Kidney glomerular epithelial cell (primary cell): ENCODE results near the gene CFAP45.

Experiments
- DNase-seq: peaks from one replicate; lab custom pipeline; 2025; lab: John Stamatoyannopoulos, UW

Gene CFAP45

DNA sequence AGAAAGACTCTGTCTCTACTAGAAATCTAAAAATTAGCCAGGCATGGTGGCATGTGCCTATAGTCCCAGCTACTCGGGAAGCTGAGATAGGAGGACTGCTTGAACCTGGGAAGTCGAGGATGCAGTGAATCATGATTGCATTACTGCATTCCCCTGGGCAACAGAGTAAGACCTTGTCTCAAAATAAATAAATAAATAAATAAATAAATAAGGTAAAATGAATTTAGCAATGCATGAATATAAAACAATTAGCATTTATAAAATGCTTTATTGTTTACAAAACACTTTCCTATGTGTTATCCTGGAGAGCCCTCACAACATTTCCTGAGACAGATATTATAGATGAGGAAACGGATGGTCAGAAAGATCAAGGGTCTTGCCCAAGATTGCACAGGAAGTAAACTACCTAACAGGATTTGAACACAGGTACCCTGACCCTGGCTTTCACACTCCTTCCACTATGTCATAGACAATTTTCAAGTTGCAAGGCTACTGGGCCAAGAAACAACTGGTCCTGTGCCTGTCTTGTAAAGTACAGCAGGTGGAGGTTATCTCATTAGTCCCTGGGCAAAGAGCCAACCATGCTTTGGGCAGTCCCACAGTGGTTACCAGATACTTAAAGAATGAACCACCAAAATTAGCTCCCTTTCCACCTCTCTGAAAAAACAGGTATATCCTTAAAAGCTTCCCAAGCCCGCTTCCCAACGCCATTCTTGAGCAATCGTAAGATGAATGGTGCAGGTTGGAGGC, 22.1 kb downstream of the CFAP45 start:
- DNase-seq: no peak

DNA sequence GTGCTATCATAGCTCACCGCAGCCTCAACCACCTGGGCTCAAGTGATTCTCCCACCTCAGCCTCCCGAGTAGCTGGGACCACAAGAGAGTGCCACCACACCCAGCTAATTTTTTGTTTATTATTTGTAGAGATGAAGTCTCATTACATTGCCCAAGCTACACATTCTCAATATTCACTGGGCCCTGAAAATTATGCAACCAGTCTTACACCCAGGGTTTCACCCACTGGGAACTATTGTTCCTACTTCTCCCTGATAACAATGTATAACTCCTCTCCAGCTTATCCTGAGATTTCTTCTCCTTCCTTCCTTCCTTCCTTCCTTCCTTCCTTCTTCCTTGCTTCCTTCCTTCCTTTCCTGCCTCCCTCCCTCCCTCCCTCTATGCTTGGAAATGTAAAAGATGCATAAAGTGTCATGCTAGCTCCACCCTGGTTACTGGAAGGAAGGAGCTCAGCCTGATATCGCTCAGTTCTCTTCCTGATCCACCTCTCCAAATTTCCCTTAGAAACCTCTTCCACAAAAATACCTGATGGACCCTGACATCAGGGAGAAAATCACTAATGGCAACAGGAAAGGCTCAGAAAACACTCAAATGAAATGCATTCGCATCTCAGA, 26.3 kb downstream of the CFAP45 start:
- no peak for DNase-seq

DNA sequence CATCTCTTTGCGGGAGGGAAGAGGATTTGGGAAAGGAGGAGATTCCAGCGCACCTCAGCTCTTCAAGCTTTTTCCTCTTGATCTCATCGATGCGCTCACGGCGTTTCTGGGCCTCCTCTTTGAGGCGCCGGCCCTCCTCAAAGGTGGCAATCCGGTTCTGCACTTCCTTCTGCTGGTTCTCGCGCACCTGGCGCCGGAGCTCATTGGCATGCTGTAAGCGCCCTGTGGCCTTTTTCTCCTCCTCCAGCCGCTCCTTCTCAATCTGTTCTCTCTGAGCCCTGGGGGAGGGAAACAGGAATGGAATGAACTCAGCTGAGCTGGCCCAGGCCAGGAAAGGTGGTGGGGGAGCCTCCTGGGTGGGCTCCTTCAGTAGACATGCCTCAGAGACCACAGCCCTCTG, 27.1 kb downstream of the CFAP45 start:
- no peak for DNase-seq

DNA sequence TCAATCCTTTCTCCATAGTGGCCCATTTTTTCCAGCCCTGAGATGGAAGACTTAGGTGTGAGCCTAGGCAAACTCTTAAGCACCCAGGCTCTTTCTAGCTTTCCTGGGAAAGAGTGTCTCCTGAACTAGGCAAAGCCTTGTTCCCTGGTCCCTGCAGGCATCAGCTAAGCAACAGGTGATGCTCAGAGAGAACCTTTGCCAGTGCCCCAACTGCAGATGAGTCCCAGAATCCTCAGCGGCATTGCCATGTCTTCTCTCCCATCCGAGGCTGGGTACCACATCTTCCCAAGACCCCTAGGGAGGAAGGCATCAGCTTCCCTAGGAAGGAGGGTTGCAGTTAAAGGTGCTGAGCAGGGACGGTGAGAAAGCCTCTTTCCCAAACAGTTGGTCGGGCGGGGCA, 29.3 kb downstream of the CFAP45 start:
- DNase-seq: no peak

DNA sequence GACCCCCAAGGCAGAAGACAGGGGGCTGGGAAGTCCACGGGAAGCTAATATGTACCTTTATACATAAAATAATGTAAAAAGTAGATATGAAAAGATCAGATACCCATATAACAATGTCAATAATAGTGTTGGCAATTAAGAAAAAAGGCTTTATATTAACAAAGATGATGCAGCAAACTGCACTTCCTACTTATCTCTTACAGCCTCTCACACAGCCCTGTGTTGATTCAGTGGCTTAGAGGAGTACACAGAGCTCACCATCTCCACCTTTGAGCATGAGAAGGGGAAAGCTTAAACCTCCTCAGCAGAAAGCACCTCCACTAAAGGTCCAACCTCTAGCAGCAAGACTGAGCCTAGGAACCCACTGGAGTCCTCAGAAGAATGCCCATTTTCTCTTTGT, 30.4 kb downstream of the CFAP45 start:
- no peak for DNase-seq

DNA sequence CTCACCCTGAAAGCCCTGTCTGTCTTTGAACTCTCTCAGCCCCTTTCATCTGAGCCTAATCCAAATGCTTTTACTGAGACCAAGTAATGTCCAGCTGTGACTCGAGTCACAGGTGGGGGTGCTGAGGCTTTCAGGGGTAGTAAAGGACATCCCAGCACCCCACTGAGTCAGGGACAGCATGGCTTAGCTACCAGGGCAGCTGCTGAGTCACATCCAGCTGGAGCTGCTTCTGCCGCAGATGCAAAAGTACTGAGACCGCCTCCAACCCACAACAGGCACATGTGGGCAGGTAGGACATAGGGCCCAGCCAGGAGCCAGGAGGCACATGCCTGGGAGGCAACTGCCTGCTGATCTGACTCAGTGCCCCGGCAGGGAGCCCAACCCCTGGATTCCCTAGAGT, 30.8 kb downstream of the CFAP45 start:
- peak; percentile 57 for DNase-seq

DNA sequence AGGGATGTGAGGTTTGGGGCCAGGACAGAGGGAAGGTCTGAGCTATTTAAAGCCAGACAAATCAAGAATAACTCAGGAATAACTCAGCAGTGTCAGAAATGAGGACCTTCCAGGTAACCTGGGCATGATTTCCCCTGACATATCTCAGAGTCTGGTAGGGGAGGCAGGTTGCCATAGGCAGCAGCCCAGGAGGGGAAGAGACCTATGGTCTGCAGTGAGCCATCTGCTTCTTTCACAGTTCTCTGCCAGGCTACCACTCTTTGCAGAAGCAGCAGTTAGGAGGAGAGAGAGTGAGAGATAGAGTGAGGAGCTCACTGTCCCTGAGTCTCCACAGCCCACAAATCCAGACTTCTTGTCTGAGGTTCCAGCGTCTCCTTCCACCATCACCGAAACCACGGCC, 31.2 kb downstream of the CFAP45 start:
- no peak for DNase-seq

DNA sequence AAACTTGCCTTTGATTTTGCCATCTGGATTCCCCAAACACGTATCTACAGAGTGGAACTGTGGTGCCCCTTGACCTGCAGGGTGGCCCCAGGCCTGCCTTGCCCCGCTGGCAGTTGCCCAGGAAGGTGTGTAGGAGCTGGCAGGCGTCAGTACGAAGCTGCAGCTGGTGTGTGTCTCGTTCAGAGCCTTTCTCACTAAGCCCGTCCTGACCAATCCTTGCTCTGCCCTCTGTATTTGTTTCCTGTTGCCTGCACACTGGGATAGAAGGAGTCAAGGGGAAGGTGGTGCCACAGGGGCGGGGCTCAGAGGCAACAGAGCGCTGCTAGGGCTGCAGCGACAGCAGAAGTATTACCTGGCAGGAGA, 32.3 kb downstream of the CFAP45 start:
- peak; percentile 45 for DNase-seq

DNA sequence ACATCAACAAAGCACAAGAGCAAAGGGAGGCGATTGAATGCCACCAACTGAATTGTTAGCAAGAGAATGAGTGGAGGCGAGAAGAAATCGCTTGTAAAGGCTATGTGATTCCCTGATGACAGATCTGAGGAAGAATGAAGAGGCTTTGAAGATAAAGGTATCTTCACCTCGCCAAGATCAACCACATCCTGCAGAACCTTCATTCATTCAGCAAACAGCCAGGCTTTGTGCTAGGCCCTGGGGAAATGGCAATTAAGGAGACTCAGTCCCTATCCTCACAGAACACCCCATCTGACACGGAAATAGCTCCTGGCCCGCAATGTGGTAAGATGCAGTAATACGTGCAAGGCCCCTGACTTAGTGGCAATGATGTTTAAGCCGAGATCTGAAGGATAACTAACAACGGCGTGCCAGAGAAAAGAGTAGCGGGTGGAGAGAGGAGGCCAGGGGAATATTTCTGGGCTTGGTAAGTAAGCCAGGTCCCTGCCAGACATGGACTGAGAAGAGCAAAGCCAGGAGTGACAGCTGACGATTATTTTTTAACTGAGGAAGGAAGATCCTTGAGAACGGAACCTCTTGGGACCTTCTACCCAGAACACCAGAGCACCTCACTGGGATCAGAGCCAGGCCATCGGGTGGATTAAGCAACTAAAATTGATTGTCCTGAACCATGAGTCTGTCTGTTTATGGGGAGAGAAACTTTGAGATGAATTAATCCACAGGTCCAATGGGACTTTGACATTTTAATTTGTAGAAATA, 32.9 kb downstream of the CFAP45 start:
- no peak for DNase-seq

DNA sequence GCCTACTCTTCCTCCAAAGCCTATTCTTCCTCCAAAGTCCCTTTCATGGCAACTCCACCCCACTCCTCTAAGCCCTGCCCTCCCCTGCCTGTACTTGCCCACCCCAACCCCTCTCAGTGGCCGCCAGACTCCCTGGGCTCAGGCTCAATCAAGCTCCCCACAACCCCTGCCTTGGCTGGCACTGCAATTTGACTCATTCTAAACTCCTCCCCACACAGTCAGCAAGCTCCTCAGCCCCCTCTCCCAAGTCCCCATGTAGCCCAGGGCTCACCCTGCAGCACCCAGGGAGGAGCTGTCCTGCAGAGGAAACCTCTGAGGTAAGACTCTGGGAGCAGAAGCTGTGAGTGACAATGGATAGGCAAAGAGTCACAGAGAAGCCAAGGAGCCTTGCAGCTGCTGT, 33.9 kb downstream of the CFAP45 start:
- no peak for DNase-seq

DNA sequence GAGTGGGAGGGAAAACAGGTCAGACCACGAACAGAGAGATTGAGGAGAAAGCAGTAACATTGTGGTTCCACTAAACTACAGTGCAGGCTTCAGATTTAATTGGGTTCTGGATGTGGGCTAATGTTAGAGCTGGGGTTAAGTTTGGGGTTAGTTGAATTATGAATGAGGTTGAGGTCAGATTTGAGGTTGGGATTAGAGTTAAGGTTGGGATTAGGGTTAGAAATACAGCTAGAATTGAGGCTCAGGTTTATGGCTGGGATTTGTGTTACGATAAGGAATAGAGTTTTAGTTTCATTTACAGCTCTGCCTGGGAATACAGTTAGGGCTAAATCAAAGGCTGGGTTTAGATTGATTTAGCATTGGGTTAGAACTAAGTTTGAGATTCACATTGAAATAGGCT, 35.7 kb downstream of the CFAP45 start:
- DNase-seq: no peak

DNA sequence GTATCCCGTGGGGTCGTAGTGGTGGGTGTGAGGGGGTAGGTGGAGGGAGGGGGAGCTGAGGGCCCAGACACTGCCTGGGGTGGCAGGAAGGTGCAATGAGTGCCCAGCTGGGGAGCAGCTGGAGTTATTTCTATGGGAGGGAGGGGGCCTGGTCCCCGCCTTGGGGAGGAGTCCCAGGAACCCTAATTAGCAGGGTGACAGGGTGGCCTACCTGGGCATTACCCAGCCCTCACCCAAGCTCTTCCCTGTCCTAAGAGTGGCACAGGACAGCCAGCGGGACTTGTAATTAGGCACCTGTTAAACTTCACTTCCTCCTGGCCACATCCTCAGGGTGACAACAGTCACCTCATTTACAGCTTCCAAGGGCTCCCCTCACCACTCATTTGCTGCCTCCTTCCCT, 37.4 kb downstream of the CFAP45 start, which contains the start of gene VSIG8:
TSS of gene VSIG8 (minus strand) at position 101 of the 400 bp plus-strand sequence. CDS start 136 bp downstream, outside the sequence.
- no peak for DNase-seq

DNA sequence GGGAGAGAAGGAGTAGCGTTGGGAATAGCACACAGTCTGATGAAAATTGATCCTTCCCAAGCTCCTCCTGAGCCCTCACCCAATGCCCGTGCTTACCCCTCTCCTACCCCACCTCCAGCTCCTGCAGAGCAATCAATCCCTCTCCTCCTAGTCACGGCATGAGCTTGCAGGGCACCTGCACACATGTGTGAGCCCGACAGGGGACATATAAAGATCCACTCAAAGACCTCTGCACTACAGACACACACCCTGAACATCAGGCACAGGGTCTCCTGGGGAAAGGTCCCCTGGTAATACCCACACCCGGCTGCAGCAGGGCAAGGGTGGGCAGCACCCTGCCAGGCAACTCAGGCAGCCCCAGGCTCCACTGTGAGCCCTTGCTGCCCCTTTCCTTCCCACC, 37.9 kb downstream of the CFAP45 start:
- no peak for DNase-seq

DNA sequence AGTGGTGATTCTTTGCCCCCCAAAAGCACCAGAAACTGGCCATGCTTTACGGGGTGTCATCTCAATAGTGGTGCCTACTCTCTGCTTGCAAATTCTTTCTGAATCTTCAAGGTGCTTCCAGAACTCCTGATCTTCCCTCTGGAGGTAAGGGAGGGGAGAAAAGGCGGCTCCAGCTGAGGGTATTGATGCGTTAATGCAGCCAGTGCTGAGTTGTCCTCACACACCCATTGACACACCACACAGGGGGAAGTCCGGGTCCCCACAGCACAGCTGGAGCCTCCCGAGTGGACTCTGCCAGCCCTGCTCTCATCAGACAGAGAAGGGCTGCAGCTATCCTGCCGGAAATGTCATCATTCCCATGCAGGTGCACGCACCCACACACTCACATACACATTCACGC, 38.7 kb downstream of the CFAP45 start:
- no peak for DNase-seq

DNA sequence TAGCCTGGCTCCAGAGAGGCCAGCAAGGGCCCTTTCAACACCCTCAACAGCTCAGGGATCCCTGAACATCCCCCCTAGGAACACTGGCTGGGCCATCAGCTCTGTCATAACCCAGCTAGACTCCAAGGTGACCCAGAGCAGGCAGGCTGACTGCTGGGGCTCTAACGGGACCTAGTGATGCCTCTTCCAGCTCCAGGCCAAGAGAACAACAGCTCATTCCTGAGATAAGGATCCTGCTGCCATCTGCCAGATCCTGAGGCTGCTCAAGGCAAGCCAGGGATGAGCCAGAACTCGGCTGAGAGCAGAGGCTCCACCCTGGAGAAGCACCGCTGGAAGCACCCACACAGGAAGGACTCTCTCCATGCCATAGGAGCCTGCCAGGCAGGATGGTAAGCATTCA, 39.5 kb downstream of the CFAP45 start:
- DNase-seq: no peak

DNA sequence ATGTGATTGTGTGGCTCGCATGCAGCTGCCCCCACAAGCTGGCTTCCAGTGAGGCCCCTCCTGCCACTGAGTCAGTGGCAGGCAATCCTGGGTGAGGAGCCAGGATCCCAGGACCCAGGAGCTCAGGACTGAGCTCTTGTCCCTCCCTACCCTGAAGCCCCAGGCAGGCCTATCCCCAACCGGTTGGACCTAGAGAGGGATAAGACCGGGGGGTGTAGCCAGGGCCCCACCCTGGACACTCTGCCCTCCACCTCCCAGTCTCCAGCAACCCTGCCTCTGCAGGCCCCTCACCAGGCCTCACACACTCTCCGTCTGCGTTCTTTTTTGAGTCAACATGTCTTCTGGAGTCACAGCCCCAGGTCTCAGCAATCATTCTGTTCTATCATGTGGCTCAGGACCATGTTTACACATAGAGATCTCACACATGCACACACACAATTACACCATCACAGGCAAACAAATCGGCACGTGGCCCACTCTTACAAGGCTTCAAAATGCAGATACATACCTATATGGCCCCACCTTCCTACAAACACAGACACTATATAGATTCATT, 40.1 kb downstream of the CFAP45 start:
- DNase-seq: no peak

DNA sequence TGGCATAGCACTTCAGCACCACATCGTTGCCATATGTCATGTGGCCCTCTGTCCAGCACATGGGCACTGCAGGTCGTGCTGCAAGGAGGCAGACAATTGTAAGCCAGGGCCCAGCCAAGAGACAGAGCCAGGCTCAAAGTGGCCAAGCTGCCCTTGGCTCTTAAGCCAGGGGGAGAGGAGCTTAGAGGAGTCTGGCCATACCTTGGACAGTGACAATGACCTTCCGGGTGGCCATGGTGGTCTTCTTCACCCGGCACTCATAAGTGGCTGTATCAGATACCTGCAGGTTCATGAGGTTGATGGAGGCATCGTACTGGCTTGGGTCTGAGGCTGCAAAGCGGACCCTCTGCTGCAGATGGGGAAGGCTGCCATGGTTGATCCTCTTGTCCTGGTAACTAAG, 42.1 kb downstream of the CFAP45 start:
- no peak for DNase-seq

DNA sequence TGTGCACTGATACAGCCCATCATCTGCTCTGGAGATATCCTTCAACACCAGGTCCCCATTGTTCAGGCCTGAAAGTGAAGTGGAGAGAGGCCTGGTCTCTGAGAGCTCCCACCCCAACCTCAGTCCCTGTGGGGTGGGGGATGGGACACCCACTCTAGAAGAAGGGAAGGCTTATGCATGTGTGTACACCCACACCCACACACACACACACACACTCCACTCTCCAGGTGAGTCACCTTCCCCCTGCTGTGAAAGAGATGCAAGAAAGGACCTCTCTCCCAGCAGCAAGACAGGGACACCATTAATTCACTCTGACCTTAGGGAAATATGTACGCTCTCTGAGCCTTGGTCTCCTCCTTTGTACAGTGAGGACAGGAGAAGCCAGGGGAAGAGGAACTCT, 43.4 kb downstream of the CFAP45 start:
- no peak for DNase-seq

DNA sequence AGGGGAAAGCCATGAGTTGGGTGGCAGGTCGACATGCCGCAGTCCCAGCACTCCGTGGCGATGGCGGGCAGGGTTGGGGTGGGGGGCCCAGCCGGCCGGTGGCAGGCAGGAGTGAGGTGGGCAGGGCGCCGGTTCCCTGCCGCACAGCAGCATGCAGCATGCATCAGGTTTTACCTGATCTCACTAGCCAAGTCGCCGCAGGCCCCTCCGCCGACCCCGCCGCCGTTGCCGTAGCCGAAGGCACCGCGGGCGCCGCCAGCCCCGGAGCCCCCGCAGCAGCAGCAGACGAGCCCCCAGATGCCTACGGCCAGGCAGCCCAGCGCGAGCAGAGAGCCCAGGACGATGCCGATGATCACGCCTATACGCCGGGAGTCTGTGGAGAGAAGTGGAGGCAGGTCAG, 44.3 kb downstream of the CFAP45 start:
- DNase-seq: no peak

DNA sequence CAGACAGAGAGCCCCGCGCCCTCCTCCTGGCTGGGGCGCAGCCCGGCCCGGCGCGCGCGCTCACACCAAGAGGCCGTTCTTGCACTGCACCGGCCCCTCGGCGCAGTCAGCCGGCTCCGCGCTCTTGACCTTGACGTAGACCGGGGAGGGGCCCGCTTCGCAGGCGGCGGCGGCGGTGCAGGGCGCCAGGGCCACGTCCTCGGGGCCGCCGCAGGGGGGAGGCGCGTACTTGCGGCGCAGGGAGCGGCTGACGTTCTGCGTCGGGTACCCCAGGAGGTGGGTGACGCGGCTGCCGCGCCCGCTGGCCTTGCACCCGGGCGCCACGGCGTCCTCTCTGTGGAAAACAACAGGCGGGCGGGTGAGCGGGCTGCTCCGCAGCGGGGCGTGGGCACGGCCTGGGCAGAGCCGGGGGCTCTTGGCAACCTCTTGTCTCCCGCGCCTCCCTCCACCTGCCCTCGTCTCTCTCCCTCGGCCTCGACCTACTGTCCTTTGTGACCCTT, 45.2 kb downstream of the CFAP45 start:
- DNase-seq: peak; percentile 19

DNA sequence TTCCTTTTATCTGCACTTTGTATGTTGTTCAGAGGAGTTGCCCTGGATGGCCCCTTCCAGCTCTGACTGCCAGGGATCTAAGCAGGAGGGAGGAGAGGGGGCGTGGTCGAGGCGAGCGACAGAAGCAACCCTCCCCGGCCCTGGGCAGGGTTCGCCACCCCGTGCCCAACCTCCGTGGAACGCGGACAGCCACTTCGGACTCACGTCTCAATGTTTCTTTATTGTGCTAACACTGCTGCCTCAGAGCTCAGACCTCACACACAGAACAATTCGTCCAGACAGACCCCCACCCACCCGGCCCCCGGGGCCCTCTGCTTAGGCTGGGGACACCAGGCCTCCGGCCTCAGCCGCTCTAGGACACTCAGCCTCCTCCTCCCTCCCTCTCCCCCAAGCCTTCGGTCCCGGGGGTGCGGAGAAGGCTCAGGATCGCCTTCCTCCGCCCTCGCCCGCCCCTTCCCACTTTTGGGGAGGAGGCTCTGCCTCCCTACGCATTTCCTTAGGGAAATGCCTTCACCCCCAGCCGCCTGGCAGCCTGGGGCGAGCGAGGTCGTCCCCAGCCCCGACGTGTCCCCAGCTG, 45.8 kb downstream of the CFAP45 start:
- DNase-seq: peak; percentile 19

DNA sequence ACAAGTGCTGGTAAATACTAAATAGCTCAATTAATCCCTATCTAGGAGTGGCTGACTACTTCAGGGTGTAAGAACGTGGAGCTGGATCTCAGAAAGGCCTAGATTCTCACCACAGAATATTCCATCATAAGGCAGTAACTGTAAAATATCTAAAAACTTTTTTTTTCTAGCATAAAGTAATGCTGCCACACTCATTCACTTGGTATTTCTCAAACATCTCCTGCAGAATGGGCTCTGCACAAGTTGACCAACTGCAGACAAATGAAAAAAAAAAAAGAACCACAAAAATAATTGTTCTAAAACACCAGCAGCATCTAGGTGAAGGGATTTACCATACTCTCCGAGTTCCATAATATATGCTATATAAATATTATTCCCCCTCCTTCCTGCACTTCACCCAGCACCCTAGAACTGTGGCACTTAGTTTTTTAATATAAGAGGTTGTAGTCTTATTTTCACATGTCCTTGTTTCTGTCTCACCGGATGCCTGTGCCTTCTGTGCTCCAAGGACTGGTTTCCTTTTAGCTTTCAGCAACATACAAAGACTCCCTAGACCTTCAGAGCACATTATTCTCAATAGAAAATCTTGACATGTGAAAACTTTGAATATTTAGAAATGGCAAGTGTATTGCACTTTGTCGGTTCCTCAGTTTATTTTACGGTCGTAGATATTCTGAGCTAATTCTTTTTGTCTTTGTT, 46.4 kb downstream of the CFAP45 start:
- peak; percentile 23 for DNase-seq
